Loucy (cell line): Measurements from ENCODE around the gene KRT14.
"Not testable (repeated sequence)": the region's sequence is repeated elsewhere in the genome, so short reads cannot be mapped to it uniquely, and the experiment has no call there.

Experiments
- H2AFZ ChIP-seq: fragments of 200-600 bp; sonication (generic); 2 replicates; pipeline ENCODE4 v1.6.0; 2016; ENCODE audit warnings: antibody characterized with exemption, mild to moderate bottlenecking, low read length, moderate library complexity
- H3F3A ChIP-seq: fragments of 200-600 bp; 2 replicates; pipeline ENCODE4 v1.6.0; 2016; ENCODE audit warnings: antibody characterized with exemption, low read depth, mild to moderate bottlenecking
- H3K27me3 ChIP-seq: fragments of 200-600 bp; sonication (generic); 2 replicates; pipeline ENCODE4 v1.6.1; 2014; ENCODE audit warnings: low read length, mild to moderate bottlenecking; ENCODE audit not compliant: insufficient read depth, poor library complexity, severe bottlenecking
- H3K36me3 ChIP-seq: fragments of 200-600 bp; sonication (generic); 2 replicates; pipeline ENCODE4 v1.6.1; 2016; ENCODE audit warnings: low read length; ENCODE audit not compliant: insufficient read depth
- H3K4me1 ChIP-seq: fragments of 200-600 bp; sonication (generic); 2 replicates; pipeline ENCODE4 v1.5.1; 2014; ENCODE audit warnings: low read length, mild to moderate bottlenecking; ENCODE audit not compliant: insufficient read depth, poor library complexity, severe bottlenecking
- H3K4me2 ChIP-seq: fragments of 200-600 bp; sonication (generic); 2 replicates; pipeline ENCODE4 v1.6.0; 2014; ENCODE audit warnings: antibody characterized with exemption, low read length, low read depth, mild to moderate bottlenecking; ENCODE audit not compliant: poor library complexity, severe bottlenecking
- H3K4me3 ChIP-seq: fragments of 200-600 bp; sonication (generic); 2 replicates; pipeline ENCODE4 v1.5.1; 2014; ENCODE audit warnings: low read length, mild to moderate bottlenecking, mixed read lengths; ENCODE audit not compliant: poor library complexity, severe bottlenecking
- H3K79me2 ChIP-seq: fragments of 200-600 bp; sonication (generic); 2 replicates; pipeline ENCODE4 v1.6.1; 2014; ENCODE audit warnings: low read length; ENCODE audit not compliant: insufficient read depth
- H3K9ac ChIP-seq: fragments of 200-600 bp; sonication (generic); 2 replicates; pipeline ENCODE4 v1.6.0; 2014; ENCODE audit warnings: mild to moderate bottlenecking, low read depth, low read length, moderate library complexity; ENCODE audit not compliant: poor library complexity, severe bottlenecking
- H3K9me2 ChIP-seq: fragments of 200-600 bp; sonication (generic); replicated peaks from 2 replicates; pipeline ENCODE4 v1.6.1; 2016; ENCODE audit warnings: low read depth, low read length, mixed read lengths
- H3K9me3 ChIP-seq: fragments of 200-600 bp; sonication (generic); 2 replicates; pipeline ENCODE4 v1.6.1; 2014; ENCODE audit warnings: mild to moderate bottlenecking, antibody characterized with exemption, low read length, low read depth; ENCODE audit not compliant: insufficient read depth
- H4K20me1 ChIP-seq: fragments of 200-600 bp; sonication (generic); 2 replicates; pipeline ENCODE4 v1.6.0; 2014; ENCODE audit warnings: antibody characterized with exemption, low read length, mild to moderate bottlenecking; ENCODE audit not compliant: insufficient read depth, poor library complexity, severe bottlenecking
- EZH2phosphoT487 ChIP-seq: fragments of 200-600 bp; IDR thresholded peaks from 2 replicates; pipeline ENCODE4 v1.6.1; 2018; ENCODE audit warnings: antibody characterized with exemption, mild to moderate bottlenecking, moderate library complexity, borderline replicate concordance
- TF ChIP-seq, protein P1 (sequence below): fragments of 200-600 bp; sonication (generic); conservative IDR thresholded peaks from 2 replicates; pipeline ENCODE4 v1.5.1; 2014; ENCODE audit warnings: mild to moderate bottlenecking, antibody characterized with exemption, low read length

KRT14 gene

DNA sequence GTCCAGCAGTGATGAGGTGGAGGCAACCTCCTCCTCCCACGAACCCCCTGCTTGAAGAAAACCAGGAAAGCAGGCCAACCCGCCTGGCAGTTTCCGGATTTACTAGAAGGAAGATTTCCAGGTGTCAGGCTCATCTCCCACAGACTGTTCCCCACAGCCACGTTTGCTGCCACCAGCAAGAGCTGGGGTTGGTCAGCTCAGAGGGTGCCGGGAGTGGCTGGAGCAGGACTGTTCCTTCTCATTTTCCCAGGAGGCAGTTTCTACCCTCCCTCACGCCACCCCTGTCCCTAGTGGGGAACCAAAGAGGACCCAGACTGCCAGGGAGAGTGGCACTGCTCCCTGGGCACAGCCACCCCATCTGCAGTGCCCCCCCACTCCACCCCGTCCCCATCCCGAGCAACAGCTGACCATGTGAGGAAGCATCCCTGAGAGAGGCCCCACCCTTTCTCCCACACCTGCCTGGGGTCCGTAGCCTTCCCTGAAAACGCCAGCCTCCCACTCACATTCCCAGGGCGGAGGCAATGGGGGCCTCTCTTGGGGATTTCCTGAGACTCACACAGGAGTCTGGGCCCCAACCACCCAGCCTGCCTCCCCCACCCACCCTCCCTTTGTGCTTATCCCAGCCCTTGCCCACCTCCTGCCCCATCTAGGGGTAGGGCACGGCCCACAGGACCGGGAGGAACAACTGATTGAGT is 31.8 kb upstream of the KRT14 start:
- H4K20me1 ChIP-seq, result no peaks in the 10 kb centered on the region
- no peak overlapping the region for H2AFZ ChIP-seq
- no peaks in the 10 kb centered on the region for H3K9me3 ChIP-seq
- H3K4me2 ChIP-seq, result no peak overlapping the region
- H3K9ac ChIP-seq, result no peak overlapping the region
- no peaks in the 10 kb centered on the region for H3K4me1 ChIP-seq
- H3K36me3 ChIP-seq, result no peaks in the 10 kb centered on the region
- no peak overlapping the region for H3K4me3 ChIP-seq
- H3K79me2 ChIP-seq, result no peaks in the 10 kb centered on the region
- H3K27me3 ChIP-seq, result no peaks in the 10 kb centered on the region
- no peak for TF ChIP-seq EZH2phosphoT487
- TF ChIP-seq, protein P1, sequence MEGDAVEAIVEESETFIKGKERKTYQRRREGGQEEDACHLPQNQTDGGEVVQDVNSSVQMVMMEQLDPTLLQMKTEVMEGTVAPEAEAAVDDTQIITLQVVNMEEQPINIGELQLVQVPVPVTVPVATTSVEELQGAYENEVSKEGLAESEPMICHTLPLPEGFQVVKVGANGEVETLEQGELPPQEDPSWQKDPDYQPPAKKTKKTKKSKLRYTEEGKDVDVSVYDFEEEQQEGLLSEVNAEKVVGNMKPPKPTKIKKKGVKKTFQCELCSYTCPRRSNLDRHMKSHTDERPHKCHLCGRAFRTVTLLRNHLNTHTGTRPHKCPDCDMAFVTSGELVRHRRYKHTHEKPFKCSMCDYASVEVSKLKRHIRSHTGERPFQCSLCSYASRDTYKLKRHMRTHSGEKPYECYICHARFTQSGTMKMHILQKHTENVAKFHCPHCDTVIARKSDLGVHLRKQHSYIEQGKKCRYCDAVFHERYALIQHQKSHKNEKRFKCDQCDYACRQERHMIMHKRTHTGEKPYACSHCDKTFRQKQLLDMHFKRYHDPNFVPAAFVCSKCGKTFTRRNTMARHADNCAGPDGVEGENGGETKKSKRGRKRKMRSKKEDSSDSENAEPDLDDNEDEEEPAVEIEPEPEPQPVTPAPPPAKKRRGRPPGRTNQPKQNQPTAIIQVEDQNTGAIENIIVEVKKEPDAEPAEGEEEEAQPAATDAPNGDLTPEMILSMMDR, result no peak
- no peaks in the 10 kb centered on the region for H3K9me2 ChIP-seq
- no peaks in the 10 kb centered on the region for H3F3A ChIP-seq

- Histone ChIP-seq H3K27me3 (no peaks in the 10 kb centered on the region), H2AFZ (no peak overlapping the region), H3K36me3 (no peaks in the 10 kb centered on the region), H3K4me2 (no peak overlapping the region), H3K79me2 (no peaks in the 10 kb centered on the region), H3F3A (no peaks in the 10 kb centered on the region), H3K4me3 (no peak overlapping the region), H3K9me2 (no peaks in the 10 kb centered on the region), H3K9ac (no peak overlapping the region), H3K9me3 (no peaks in the 10 kb centered on the region), H3K4me1 (no peaks in the 10 kb centered on the region), H4K20me1 (no peaks in the 10 kb centered on the region)
- TF ChIP-seq, protein P1, result no peak
- TF ChIP-seq EZH2phosphoT487, result no peak
Observed at GRCh38 chr17:41617698-41618097, 31.0 kb upstream of the KRT14 start.

DNA sequence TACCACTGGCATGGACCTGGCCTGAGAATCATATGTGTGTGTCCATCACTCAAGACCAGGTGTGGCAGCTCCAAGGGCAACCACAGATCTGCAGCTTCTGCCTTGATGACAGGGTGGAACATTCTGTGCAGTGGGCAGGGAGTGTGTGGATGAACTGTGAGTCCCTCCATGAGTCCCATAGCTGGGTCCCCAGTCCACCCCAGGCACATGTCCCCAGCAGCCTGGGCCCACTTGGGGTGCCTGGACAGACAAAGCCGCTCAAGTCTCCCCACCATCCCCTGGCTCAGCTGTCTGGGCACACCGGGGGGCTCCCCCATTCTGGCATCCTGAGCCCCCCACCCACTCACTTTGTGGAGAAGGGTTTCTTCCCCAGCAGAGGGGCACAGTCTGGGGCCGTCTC is 30.4 kb upstream of the KRT14 start:
- no peaks in the 10 kb centered on the region for H3K27me3 ChIP-seq
- no peak overlapping the region for H3K4me2 ChIP-seq
- H2AFZ ChIP-seq, result no peak overlapping the region
- no peaks in the 10 kb centered on the region for H3K36me3 ChIP-seq
- H3K9me3 ChIP-seq, result no peaks in the 10 kb centered on the region
- TF ChIP-seq, protein P1, result no peak
- no peak for TF ChIP-seq EZH2phosphoT487
- H3F3A ChIP-seq, result no peaks in the 10 kb centered on the region
- H3K79me2 ChIP-seq, result no peaks in the 10 kb centered on the region
- no peaks in the 10 kb centered on the region for H3K9me2 ChIP-seq
- H4K20me1 ChIP-seq, result no peaks in the 10 kb centered on the region
- H3K4me3 ChIP-seq, result no peak overlapping the region
- no peaks in the 10 kb centered on the region for H3K4me1 ChIP-seq
- no peak overlapping the region for H3K9ac ChIP-seq

DNA sequence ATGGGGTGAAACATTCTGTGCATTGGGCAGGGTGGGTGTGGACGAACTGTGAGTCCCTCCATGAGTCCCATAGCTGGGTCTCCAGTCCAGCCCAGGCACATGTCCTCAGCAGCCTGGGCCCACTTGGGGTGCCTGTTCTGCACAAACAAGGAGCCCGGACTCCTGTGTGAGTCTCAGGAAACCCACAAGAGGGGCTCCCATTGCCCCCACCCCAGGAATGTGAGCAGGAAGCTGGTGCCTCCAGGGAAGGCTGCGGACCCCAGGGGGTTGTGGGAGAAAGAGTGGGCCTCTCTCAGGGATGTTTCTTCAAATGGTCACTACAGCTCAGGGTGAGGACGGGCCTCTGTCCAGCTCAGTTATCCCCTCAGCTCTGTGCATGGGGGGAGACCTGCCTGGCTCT is 29.8 kb upstream of the KRT14 start:
- not testable (repeated sequence) for H3K36me3 ChIP-seq, H3K27me3 ChIP-seq, H3K9me3 ChIP-seq, H3K4me1 ChIP-seq, H2AFZ ChIP-seq, H3K4me2 ChIP-seq, H3K9me2 ChIP-seq, H3K9ac ChIP-seq, H4K20me1 ChIP-seq, H3F3A ChIP-seq, H3K4me3 ChIP-seq, H3K79me2 ChIP-seq
